HG03175 (cell line): ENCODE results near the gene LRRK2.
"Not testable (repeated sequence)": the region's sequence is repeated elsewhere in the genome, so short reads cannot be mapped to it uniquely, and the experiment has no call there.

ENCODE experiments used
- ATAC-seq: cut with Tn5 transposase; IDR thresholded peaks from one replicate; pipeline ENCODE4 v1.9.1; 2021; ENCODE audit warnings: mild to moderate bottlenecking, moderate library complexity; ENCODE audit not compliant: unreplicated experiment

Gene LRRK2

DNA sequence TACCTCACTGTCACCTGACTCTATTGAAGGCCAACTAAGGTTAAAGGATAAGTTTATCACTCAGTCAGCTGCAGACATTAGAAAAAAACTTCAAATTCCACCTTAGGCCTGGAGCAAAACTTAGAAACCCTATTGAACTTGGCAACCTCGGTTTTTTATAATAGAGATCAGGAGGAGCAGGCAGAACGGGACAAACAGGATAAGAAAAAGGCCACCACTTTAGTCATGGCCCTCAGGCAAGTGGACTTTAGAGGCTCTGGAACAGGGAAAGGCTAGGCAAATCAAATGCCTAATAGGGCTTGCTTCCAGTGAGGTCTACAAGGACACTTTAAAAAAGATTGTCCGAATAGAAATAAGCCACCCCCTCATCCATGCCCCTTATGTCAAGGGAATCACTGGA lies 162.5 kb downstream of the LRRK2 start:
- ATAC-seq, result not testable (repeated sequence)

DNA sequence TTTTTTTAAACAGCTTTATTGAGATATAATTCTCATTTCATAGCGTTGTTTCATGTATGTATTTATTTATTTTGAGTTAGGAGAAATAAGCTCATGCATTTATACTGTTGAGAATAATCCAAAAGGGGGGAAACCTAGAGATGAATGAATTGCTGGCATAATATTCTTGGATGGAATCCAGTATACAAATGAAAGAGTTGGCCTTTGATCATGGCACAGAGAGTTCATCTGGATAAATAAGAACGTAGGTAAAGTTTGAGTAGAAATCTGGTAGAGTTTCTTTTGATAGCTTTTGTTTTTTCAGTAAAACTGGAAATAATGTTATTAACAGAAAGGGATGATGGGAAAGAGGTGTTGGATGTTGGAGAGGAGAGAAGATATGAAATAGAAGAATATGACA lies 166.2 kb downstream of the LRRK2 start:
- no peak for ATAC-seq

DNA sequence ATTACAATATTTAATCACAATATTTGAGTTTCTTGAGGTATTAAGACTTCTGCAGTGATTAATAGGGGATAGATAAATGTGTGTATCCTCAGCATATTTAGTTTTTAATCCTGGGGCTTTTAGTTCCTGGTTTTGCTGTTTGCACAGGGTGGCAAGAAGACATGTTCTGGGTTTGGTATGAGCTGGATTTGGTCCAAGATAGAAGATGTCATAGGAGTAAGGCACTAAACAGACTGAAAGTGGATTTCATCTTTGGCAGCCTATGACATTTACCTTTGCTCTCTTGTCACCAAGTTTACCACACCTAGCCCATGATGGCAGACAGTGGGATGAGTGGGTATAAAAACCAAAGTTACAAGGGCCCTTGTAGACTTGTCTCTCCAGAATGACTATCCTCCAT lies 168.2 kb downstream of the LRRK2 start:
- ATAC-seq, result no peak

DNA sequence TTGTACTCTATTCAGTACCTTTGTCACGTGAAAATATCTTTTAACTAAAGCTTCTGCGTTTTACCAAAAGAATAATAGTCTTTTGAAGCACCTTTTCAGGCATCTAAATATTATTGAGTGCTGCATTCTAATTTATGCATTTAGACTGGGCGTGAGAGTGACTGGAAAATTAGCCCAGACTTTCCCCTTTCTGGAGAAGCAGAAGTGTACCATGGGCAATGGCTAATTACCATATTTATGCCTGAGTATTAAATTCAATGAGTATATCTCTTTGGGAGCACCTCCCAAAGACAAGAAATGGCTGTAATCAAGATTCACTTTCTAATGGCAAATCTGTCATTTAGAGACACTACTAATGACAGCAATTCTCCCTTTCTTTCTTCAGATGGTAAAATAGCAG lies 174.9 kb downstream of the LRRK2 start:
- ATAC-seq, result no peak

DNA sequence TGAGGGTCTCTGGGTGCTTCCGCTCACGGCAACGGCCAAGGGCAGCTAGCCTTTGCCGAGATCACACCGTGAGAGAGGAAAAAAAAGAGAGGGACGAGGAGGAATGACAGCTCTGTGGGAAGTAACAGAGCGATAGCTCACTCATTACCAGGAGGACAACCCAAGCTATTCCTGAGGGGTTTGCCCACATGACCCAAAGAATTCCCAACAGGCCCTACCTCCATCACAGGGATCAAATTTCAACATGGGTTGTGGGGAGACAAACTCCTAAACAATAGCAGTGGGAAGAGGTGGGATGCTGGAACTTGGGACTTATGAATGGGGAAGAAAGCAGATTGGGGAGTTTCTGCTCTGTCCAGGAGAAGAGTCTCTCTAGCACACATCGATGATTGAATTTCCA lies 180.6 kb downstream of the LRRK2 start:
- no peak for ATAC-seq
